GM19043 (cell line): Measurements from ENCODE around the gene HAUS5.

Source experiments
- ATAC-seq: cut with Tn5 transposase; IDR thresholded peaks from one replicate; pipeline ENCODE4 v1.9.1; 2021; ENCODE audit warnings: low read depth; ENCODE audit not compliant: unreplicated experiment

HAUS5 gene

DNA sequence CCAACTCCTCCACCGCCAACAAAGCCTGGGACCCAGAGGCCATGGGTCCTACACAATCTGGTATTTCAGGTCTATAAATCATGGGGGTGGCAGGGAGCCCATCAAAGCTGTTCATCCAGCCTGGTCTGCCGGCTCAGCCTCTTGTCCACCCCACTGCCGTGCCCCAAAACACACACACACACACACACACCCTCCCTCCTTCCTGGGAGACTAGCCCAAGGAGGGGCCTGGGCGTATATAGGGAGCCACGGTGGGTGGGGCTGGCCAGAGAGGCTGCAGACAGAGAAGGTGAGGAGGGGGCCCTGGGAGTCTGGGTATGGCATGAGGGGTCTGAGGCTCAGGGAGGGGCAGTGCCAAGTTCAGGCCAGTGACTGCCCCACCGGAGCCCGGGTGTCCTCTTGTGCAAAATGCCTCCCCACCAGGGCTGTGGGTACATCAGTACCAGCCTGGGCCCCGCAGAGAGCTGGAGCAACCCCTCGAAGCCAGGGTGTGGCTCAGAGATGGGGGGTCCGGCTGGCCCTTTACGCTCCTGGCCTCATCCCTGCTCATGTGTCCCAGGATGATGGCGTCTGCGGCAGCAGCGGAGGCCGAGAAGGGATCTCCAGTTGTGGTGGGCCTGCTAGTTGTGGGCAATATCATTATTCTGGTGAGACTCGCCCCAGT, 53.8 kb downstream of the HAUS5 start, which contains the start of gene UPK1A:
Gene UPK1A, plus strand, starts transcription at position 267 of the 663 bp plus-strand sequence. Its CDS starts 296 bp downstream, at position 563.
- no peak for ATAC-seq

DNA sequence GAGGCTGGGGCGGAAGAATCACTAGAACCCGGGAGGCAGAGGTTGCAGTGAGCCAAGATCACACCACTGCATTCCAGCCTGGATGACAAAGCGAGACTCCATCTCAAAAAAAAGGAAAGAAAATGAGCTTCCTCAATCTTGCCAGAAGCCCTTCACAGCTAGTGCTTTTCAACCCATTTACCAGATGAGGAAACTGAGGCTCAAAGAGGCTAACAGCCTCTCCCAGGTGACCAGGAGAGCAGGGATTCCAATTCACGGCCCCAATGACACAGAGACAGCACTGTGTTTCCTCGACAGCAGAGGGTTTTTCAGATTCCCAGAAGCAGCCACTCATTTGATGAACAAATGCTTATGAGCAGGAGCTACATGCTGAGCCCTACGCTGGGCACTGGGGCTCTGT, 57.0 kb downstream of the HAUS5 start:
- no peak for ATAC-seq

DNA sequence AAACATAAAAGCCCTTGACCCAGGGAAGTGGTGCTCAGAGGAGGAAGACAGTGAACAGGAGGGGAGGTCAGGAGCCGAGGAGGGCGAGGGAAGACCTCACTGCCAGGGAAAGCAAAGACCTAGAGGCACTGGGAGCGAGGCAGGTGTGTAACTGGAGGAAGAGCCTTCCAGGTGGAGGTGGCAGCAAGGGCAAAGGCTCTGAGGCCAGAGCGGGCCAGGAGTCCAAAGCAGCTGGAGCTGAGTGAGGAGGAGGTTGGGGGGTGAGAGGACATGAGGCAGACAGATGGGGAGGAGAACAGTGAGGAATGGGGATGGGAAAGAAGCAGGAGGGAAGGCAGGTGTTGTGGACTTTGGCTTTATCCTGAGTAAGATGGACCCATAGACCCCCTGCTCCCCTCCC, 57.4 kb downstream of the HAUS5 start:
- ATAC-seq, result no peak

DNA sequence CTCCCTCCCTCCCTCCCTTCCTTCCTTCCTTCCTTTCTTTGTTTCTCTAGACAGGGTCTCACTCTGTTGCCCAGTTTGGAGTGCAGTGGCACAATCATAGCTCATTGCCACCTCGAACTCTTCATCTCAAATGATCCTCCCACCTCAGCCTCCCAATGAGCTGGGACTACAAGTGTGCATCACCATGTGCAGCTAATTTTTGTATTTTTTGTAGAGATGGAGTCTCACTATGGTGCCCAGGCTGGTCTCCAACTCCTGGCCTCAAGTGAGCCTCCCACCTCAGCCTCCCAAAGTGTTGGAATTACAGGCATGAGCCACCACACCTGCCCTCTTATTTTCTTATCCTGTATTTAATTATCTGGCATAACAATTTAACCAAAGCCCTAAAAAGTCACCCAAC, 58.2 kb downstream of the HAUS5 start:
- no peak for ATAC-seq

DNA sequence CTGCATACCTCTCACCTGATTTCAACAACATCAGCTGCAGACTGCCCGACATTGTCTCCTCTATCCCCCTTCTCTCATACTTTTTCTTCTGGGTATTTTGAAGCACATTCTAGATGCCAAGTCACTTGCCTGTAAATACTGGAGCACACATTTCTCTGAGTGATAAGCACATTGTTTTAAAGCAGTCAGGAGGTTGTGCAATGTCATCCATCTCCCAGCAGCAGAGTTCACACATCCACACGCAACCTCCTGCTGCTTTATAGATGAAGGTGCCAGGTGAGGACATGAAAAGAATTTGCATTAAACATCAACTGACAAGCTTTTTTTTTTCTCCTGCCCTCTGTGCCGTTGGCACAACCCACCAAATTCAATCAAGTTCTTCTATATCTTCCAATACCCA, 59.3 kb downstream of the HAUS5 start:
- no peak for ATAC-seq

DNA sequence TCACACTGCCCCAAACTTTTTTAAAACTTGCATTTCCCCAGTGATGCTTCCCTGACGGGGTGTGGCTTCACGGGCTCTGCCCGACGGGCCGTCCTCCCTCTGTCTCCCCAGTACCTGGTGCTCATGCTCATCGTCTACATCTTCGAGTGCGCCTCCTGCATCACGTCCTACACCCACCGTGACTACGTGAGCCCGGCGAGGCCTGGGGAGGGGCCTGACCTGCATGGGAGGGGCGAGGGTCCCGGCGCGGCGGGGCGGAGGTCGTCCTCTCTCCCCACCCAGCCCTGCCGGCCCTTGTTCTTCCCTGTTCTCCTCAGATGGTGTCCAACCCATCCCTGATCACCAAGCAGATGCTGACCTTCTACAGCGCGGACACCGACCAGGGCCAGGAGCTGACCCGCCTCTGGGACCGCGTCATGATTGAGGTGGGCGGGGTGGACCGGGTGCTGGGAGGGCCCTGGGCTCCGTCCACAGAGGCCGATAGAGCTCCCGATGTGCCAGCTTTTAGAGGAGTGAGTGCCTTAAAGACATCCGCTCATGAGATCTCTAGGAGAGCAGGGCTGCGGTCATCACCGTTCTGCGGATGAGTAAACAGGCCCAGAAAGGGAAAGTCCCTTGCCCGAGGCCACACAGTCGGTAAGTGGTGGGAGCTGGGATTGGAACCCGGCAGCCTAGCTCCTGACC, 60.7 kb downstream of the HAUS5 start:
- ATAC-seq, result no peak
